Mesenchymal stem cell (in vitro differentiated cells and primary cell): ENCODE results near the gene ZBED1.

Experiments
- DNase-seq: peaks from one replicate; pipeline ENCODE4 v3.0.0-alpha.2; 2013
- H2AFZ ChIP-seq: one replicate; pipeline ENCODE4 v1.6.1; 2013; ENCODE audit warnings: low read depth, mild to moderate bottlenecking, control low read depth, inconsistent platforms, low read length, moderate library complexity
- H2AK5ac ChIP-seq: 2 replicates; pipeline ENCODE4 v1.6.1; 2013; ENCODE audit warnings: low read length, moderate library complexity, mild to moderate bottlenecking, inconsistent platforms; ENCODE audit not compliant: severe bottlenecking
- H2BK120ac ChIP-seq: one replicate; pipeline ENCODE4 v1.6.1; 2013; ENCODE audit warnings: low read depth, mild to moderate bottlenecking, inconsistent platforms, low read length, moderate library complexity
- H2BK12ac ChIP-seq, 2 experiments: one replicate each; pipeline ENCODE4 v1.6.1; 2013; ENCODE audit warnings: inconsistent platforms in 2 of 2, low read length in 2 of 2, mild to moderate bottlenecking in 2 of 2, moderate library complexity in 2 of 2, control low read depth in 1 of 2
- H2BK15ac ChIP-seq: one replicate; pipeline ENCODE4 v1.6.1; 2013; ENCODE audit warnings: mild to moderate bottlenecking, low read depth, inconsistent platforms; ENCODE audit not compliant: poor library complexity, severe bottlenecking
- H2BK5ac ChIP-seq: 2 replicates; pipeline ENCODE4 v1.6.1; 2013; ENCODE audit warnings: low read depth, mild to moderate bottlenecking, low read length, control low read depth, inconsistent platforms; ENCODE audit not compliant: poor library complexity, severe bottlenecking
- H3K14ac ChIP-seq, 2 experiments: one replicate each; pipeline ENCODE4 v1.6.1; 2013; ENCODE audit warnings: inconsistent platforms in 2 of 2, low read length in 2 of 2, control low read depth in 1 of 2, mild to moderate bottlenecking in 1 of 2, moderate library complexity in 1 of 2
- H3K18ac ChIP-seq, 2 experiments: one replicate each; pipeline ENCODE4 v1.6.1; 2013; ENCODE audit warnings: inconsistent platforms in 2 of 2, low read length in 2 of 2, control low read depth in 1 of 2, low read depth in 1 of 2, mild to moderate bottlenecking in 1 of 2
- H3K23ac ChIP-seq, 2 experiments: one replicate each; pipeline ENCODE4 v1.6.1; 2013; ENCODE audit warnings: inconsistent platforms in 2 of 2, low read length in 2 of 2, mild to moderate bottlenecking in 2 of 2, moderate library complexity in 2 of 2, control low read depth in 1 of 2
- H3K27ac ChIP-seq: 2 replicates; pipeline ENCODE4 v1.5.1; 2013; ENCODE audit warnings: mild to moderate bottlenecking, moderate library complexity, low read length, control low read depth, inconsistent platforms; ENCODE audit not compliant: poor library complexity, severe bottlenecking
- H3K27me3 ChIP-seq, 2 experiments: 2 replicates each; pipeline versions ENCODE4 v1.6.1 to v1.7.0; 2013; ENCODE audit warnings: low read length in 2 of 2, mild to moderate bottlenecking in 2 of 2, moderate library complexity in 2 of 2, control low read depth in 1 of 2, inconsistent platforms in 1 of 2; ENCODE audit not compliant: control insufficient read depth in 1 of 2, insufficient read depth in 1 of 2
- H3K36me3 ChIP-seq, 2 experiments: 2 replicates each; pipeline versions ENCODE4 v1.6.1 to v1.7.0; 2013; ENCODE audit warnings: low read length in 2 of 2, control low read depth in 1 of 2, inconsistent platforms in 1 of 2, low read depth in 1 of 2, mild to moderate bottlenecking in 1 of 2; ENCODE audit not compliant: insufficient read depth in 2 of 2, control insufficient read depth in 1 of 2
- H3K4ac ChIP-seq, 2 experiments: one replicate each; pipeline ENCODE4 v1.6.1; 2013; ENCODE audit warnings: inconsistent platforms in 2 of 2, low read length in 2 of 2, mild to moderate bottlenecking in 2 of 2, moderate library complexity in 2 of 2, control low read depth in 1 of 2, low read depth in 1 of 2
- H3K4me1 ChIP-seq: 2 replicates; pipeline ENCODE4 v1.6.1; 2013; ENCODE audit warnings: low read depth, low read length, control low read depth; ENCODE audit not compliant: control insufficient read depth, insufficient read depth
- H3K4me2 ChIP-seq: 2 replicates; pipeline ENCODE4 v1.6.1; 2013; ENCODE audit warnings: low read length, mild to moderate bottlenecking, inconsistent platforms; ENCODE audit not compliant: poor library complexity, severe bottlenecking
- H3K4me3 ChIP-seq, 2 experiments: 2 replicates each; pipeline versions ENCODE4 v1.5.1 to v1.7.0; 2013; ENCODE audit warnings: low read length in 2 of 2, mild to moderate bottlenecking in 2 of 2, control low read depth in 1 of 2, low read depth in 1 of 2; ENCODE audit not compliant: insufficient read depth in 1 of 2
- H3K79me1 ChIP-seq: replicated peaks from 2 replicates; pipeline ENCODE4 v1.6.1; 2013; ENCODE audit warnings: mild to moderate bottlenecking, control low read depth, low read length, inconsistent platforms; ENCODE audit not compliant: poor library complexity, severe bottlenecking
- H3K9ac ChIP-seq: 2 replicates; pipeline ENCODE4 v1.7.0; 2013; ENCODE audit warnings: mild to moderate bottlenecking, low read length, moderate library complexity
- H3K9me3 ChIP-seq: 2 replicates; pipeline ENCODE4 v1.7.0; 2013; ENCODE audit warnings: mild to moderate bottlenecking, low read length; ENCODE audit not compliant: control insufficient read depth
- H4K8ac ChIP-seq: one replicate; pipeline ENCODE4 v1.6.1; 2013; ENCODE audit warnings: inconsistent platforms, mild to moderate bottlenecking, low read length, moderate library complexity
- H4K91ac ChIP-seq: one replicate; pipeline ENCODE4 v1.6.1; 2013; ENCODE audit warnings: mild to moderate bottlenecking, low read length, inconsistent platforms
- WGBS: methylation state at CpG from one replicate; pipeline ENCODE4 v1.1.7; 2013; ENCODE audit warnings: mixed read lengths; 5-methylcytosine and 5-hydroxymethylcytosine counted together

Gene ZBED1

GRCh38 chrX:2468261-2469195, 32.2 kb downstream of the ZBED1 start:
- no peak overlapping the region for H3K23ac ChIP-seq
- H3K9me3 ChIP-seq = no peaks in the 10 kb centered on the region
- H3K27ac ChIP-seq = no peak overlapping the region
- no peaks in the 10 kb centered on the region for H3K4me1 ChIP-seq
- H3K4me3 ChIP-seq = no peak overlapping the region
- H3K27me3 ChIP-seq = no peaks in the 10 kb centered on the region
- H4K8ac ChIP-seq = no peak overlapping the region
- no peak overlapping the region for H2AK5ac ChIP-seq
- no peak overlapping the region for H3K9ac ChIP-seq
- no peak overlapping the region for H2BK5ac ChIP-seq
- no peak overlapping the region for H4K91ac ChIP-seq
- no peak overlapping the region for H2AFZ ChIP-seq
- H2BK15ac ChIP-seq = no peak overlapping the region
- 92% methylated on average over 32 of the region's 32 CpGs for WGBS
- no peak overlapping the region for H2BK120ac ChIP-seq
- H2BK12ac ChIP-seq = no peak overlapping the region
- no peak for DNase-seq
- H3K79me1 ChIP-seq = peaks cover 30% of the 10 kb centered on the region
- no peak overlapping the region for H3K14ac ChIP-seq
- no peak overlapping the region for H3K4ac ChIP-seq
- H3K18ac ChIP-seq = no peak overlapping the region
- H3K4me2 ChIP-seq = no peak overlapping the region
- H3K36me3 ChIP-seq = peaks cover 0 to 6% of the 10 kb centered on the region in 2 experiments

DNA sequence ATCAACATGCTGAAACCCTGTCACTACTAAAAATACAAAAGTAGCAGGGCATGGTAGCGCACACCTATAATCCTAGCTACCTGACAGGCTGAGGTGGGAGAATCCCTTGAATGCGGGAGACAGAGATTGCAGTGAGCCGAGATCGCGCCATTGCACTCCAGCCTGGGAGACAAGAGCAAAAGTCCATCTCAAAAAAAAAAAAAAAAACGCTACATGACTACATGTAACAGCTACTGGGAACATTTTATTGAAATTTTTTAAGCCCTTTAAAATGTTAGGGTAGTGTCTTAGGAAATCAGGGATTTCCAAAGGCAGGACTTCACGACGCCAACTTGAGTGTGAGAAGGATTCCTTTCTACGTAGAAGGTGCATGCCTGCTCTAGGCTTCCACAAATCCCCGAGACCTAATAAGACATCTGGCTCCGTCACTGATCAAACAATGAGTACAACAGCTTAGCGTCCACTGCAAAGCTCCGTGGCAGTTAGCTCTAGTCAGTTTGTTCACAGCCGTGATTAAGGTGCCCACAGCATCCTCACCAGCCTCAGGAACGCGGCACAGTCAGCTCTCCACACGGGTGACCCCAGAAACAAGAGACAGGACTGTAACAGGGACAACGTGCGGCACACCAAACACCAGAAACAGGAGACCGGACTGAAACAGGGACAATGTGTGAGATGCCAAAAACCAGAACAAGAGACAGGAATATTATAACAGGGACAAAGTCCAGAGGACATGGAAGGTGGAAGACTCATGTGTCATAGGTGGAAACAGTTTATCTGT, 33.7 kb downstream of the ZBED1 start:
- Histone ChIP-seq H3K18ac (no peak overlapping the region), H3K9me3 (no peaks in the 10 kb centered on the region), H3K79me1 (peaks cover 30% of the 10 kb centered on the region), H2BK15ac (no peak overlapping the region), H3K9ac (no peak overlapping the region), H3K4me2 (no peak overlapping the region), H2BK120ac (no peak overlapping the region), H3K23ac (no peak overlapping the region), H3K36me3 (peaks cover 0 to 6% of the 10 kb centered on the region in 2 experiments), H2BK5ac (no peak overlapping the region), H3K27ac (no peak overlapping the region), H4K91ac (no peak overlapping the region), H3K4me1 (no peaks in the 10 kb centered on the region), H2AFZ (no peak overlapping the region), H3K4me3 (no peak overlapping the region), H3K14ac (no peak overlapping the region), H2BK12ac (no peak overlapping the region), H3K4ac (no peak overlapping the region), H4K8ac (no peak overlapping the region), H3K27me3 (no peaks in the 10 kb centered on the region), H2AK5ac (no peak overlapping the region)
- DNase-seq = no peak
- WGBS = 97% methylated on average over 19 of the region's 20 CpGs

GRCh38 chrX:2464677-2465166, 36.1 kb downstream of the ZBED1 start:
- H4K91ac ChIP-seq = no peak overlapping the region
- H2BK120ac ChIP-seq = no peak overlapping the region
- H3K4me2 ChIP-seq = no peak overlapping the region
- no peaks in the 10 kb centered on the region for H3K4me1 ChIP-seq
- peaks cover 31% of the 10 kb centered on the region for H3K79me1 ChIP-seq
- no peak overlapping the region for H2AFZ ChIP-seq
- no peak overlapping the region for H3K9ac ChIP-seq
- no peak overlapping the region for H3K4ac ChIP-seq
- 96% methylated on average over 15 of the region's 15 CpGs for WGBS
- H3K27ac ChIP-seq = no peak overlapping the region
- no peak overlapping the region for H2BK12ac ChIP-seq
- H3K27me3 ChIP-seq = no peaks in the 10 kb centered on the region
- H3K4me3 ChIP-seq = no peak overlapping the region
- H3K9me3 ChIP-seq = no peaks in the 10 kb centered on the region
- H3K14ac ChIP-seq = no peak overlapping the region
- H3K23ac ChIP-seq = no peak overlapping the region
- peaks cover 0 to 6% of the 10 kb centered on the region in 2 experiments for H3K36me3 ChIP-seq
- no peak overlapping the region for H2BK5ac ChIP-seq
- no peak for DNase-seq
- no peak overlapping the region for H4K8ac ChIP-seq
- no peak overlapping the region for H2BK15ac ChIP-seq
- no peak overlapping the region for H3K18ac ChIP-seq
- no peak overlapping the region for H2AK5ac ChIP-seq
